GM21786 (cell line): ENCODE results near the gene MACROD1.

Source experiments
- ATAC-seq: cut with Tn5 transposase; IDR thresholded peaks from one replicate; pipeline ENCODE4 v1.9.1; 2021; ENCODE audit not compliant: unreplicated experiment

The MACROD1 gene

GRCh38 chr11:64094463-64095260 lies 71.3 kb downstream of the MACROD1 start:
- no peak for ATAC-seq

- ATAC-seq = no peak
These were observed 72.5 kb downstream of the MACROD1 start for GRCh38 chr11:64093233-64094039.

GRCh38 chr11:64092761-64093136 lies 73.2 kb downstream of the MACROD1 start:
- ATAC-seq = no peak

- no peak for ATAC-seq
These were observed 73.7 kb downstream of the MACROD1 start for GRCh38 chr11:64092111-64092760.

GRCh38 chr11:64090806-64091516 lies 75.0 kb downstream of the MACROD1 start:
- no peak for ATAC-seq

- no peak for ATAC-seq
These were observed 75.8 kb downstream of the MACROD1 start for GRCh38 chr11:64089915-64090805.

GRCh38 chr11:64089493-64089892 lies 76.4 kb downstream of the MACROD1 start:
- ATAC-seq = no peak

GRCh38 chr11:64089027-64089360 lies 76.9 kb downstream of the MACROD1 start:
- no peak for ATAC-seq

GRCh38 chr11:64088162-64089026 lies 77.5 kb downstream of the MACROD1 start:
- no peak for ATAC-seq

- no peak for ATAC-seq
These were observed 79.4 kb downstream of the MACROD1 start for GRCh38 chr11:64086258-64087123.

- no peak for ATAC-seq
These were observed 80.0 kb downstream of the MACROD1 start for GRCh38 chr11:64085906-64086257.

GRCh38 chr11:64084951-64085710 lies 80.8 kb downstream of the MACROD1 start:
- no peak for ATAC-seq

GRCh38 chr11:64084146-64084950 lies 81.6 kb downstream of the MACROD1 start:
- ATAC-seq = no peak

- no peak for ATAC-seq
These were observed 82.4 kb downstream of the MACROD1 start for GRCh38 chr11:64083398-64084080.

GRCh38 chr11:64081745-64082442 lies 84.0 kb downstream of the MACROD1 start:
- ATAC-seq = no peak

- ATAC-seq = no peak
These were observed 85.5 kb downstream of the MACROD1 start for GRCh38 chr11:64080390-64080789.
